ENCODE data around the gene HNF1B. TPM values are rescaled to one million over a fixed set of nuclear protein-coding genes. Genes with fewer than 3 reads are reported as not detected.

HNF1B gene
- polyA plus RNA-seq, 3 donors from 2014 or later = not detected

DNA sequence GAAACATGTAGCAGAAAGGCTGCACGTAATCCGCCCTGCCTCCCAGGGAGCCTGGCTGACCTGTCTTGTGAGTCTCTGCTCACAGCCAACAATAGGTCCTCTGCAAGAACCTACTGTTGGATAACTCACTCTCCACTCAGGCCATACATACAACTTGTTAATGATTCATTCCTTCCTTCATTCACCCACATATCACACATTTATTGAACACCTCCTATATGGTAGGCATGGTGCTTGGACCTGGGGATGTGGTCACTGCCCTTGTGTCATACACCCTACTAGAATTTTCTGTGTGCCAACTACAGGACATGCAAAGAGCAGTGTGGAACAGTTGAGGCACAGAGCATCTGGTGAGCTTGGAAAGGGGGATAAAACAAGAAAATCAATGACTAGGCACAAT lies 28.1 kb upstream of the HNF1B start:
- no peaks in the 10 kb centered on the region for H3K36me3 Mint-ChIP-seq
- H3K4me3 Mint-ChIP-seq = no peak overlapping the region
- H3K4me1 Mint-ChIP-seq = peaks cover 8 to 22% of the 10 kb centered on the region in 2 donors
- H3K27me3 Mint-ChIP-seq (ENCODE audit: low read depth in 3 of 3) = peaks cover 0 to 9% (median 0%) of the 10 kb centered on the region in 3 donors
- no peaks in the 10 kb centered on the region for H3K9me3 Mint-ChIP-seq
- DNase-seq = no peak
- H3K27ac Mint-ChIP-seq = no peak overlapping the region

DNA sequence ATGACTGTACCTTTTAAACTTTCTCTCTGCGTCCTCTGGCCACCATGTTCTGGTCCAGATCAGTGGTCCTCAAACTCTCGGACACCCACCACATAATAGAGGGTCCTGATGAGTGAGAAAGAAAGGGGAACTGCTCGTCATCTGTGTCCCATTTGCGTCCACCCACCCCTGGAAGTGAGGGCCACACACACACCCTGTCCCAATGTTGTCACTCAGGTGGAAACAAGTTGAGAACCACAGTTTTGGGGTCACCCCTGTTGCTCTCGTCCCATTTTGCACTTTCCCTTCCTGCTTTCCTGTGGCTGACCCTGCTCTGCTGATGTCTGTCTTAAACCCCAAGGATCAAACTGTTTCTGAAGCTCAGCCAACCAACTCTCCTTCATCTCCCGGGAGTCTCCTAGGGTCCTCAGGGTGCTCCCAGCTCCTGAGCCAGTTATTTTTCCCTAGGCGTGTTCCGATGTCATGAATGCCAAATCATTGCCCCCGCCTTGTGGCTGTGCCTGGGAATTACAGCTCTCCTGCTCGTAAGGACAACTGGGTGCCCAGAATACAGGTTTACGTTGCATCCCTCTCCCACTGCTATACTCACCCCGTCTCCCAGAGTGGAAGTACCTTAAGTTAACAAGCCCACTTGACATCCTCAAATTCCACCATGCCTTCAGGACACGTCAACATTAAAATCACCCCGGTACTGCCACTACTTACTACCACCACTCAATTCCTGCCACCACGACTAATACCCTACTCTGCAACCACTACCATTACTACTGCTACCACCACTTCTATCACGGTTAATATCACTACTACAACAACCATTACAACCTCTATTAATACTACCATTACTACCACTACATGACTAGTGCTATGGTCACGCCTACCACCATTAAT lies 26.0 kb upstream of the HNF1B start:
- H3K4me3 Mint-ChIP-seq = no peak overlapping the region
- peaks cover 0 to 11% (median 4%) of the 10 kb centered on the region in 3 donors for H3K27me3 Mint-ChIP-seq (ENCODE audit: low read depth in 3 of 3)
- no peaks in the 10 kb centered on the region for H3K9me3 Mint-ChIP-seq
- no peak for DNase-seq
- peaks cover 9 to 22% of the 10 kb centered on the region in 2 donors for H3K4me1 Mint-ChIP-seq
- H3K36me3 Mint-ChIP-seq = no peaks in the 10 kb centered on the region
- peak overlapping the region in 1 of 6 donors; percentile 30 for H3K27ac Mint-ChIP-seq

DNA sequence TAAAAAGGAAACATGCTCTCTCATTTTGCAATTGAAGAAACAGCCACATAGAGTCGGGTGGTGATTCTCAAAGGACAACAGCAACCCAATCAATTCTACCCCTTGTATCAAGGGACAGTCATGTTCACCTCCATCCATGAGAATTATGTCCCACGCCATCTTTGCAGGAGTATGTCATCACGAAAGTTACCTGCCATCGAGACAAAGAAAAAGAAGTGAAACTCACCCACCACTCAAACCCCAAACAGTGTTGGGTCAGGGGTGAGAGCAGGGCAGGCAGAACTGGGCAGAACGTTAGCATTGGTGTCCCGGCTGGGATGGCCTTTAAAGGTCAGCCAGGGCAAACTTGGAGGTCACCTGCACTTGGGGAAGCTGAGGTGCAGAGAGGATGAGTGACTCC lies 24.2 kb upstream of the HNF1B start:
- H3K27ac Mint-ChIP-seq = no peak overlapping the region
- H3K27me3 Mint-ChIP-seq (ENCODE audit: low read depth in 3 of 3) = peaks cover 2 to 19% (median 9%) of the 10 kb centered on the region in 3 donors
- H3K4me3 Mint-ChIP-seq = no peak overlapping the region
- no peaks in the 10 kb centered on the region for H3K36me3 Mint-ChIP-seq
- DNase-seq = no peak
- no peaks in the 10 kb centered on the region for H3K9me3 Mint-ChIP-seq
- H3K4me1 Mint-ChIP-seq = peaks cover 17 to 21% of the 10 kb centered on the region in 2 donors

DNA sequence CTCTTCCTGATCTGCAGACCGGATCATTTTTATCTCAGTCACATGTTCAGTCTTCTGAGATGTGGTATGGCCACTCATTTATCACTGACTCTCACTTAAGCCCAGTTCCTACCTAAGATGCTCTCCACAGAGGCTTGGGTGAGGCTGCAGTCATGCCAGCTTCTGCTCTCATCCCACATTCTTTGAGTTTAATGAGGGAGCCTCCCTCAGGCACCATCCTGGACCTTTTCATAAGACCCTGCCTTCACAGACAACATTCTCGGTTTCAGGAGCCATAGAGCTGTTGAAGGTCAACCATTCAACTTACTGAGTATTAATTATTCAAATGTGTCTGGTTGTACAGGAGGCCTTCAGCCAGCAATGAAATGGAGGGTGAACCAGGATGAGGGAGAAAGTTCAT lies 23.6 kb upstream of the HNF1B start:
- DNase-seq = no peak
- Mint-ChIP-seq H3K4me3 (no peak overlapping the region), H3K9me3 (no peaks in the 10 kb centered on the region)

DNA sequence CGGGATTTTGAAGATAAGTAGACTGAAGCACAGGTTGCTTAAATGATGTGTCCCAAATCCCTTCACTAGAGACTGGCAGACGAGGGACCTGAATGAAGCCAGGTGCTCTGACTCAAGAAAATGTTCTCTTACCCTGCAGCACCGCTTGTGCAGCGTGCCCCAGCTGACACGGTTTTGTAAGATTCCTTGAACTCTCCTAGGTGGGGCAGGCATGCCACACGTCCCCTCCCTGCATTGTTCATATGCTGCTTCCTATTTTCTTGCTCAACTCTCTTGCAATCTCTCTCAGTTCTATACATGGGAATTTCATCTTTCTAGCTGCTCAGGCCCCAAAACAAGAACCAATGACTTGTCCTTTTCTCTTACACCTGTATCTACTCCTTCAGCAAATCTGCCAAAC lies 22.1 kb upstream of the HNF1B start:
- H3K36me3 Mint-ChIP-seq = no peaks in the 10 kb centered on the region
- peaks cover 18 to 20% of the 10 kb centered on the region in 2 donors for H3K4me1 Mint-ChIP-seq
- DNase-seq = no peak
- H3K4me3 Mint-ChIP-seq = no peak overlapping the region
- no peaks in the 10 kb centered on the region for H3K9me3 Mint-ChIP-seq
- peaks cover 5 to 18% (median 13%) of the 10 kb centered on the region in 3 donors for H3K27me3 Mint-ChIP-seq (ENCODE audit: low read depth in 3 of 3)
- H3K27ac Mint-ChIP-seq = no peak overlapping the region

More for the DNA sequence above, 23.6 kb upstream of the HNF1B start:
- H3K27me3 Mint-ChIP-seq (ENCODE audit: low read depth in 3 of 3) = peaks cover 2 to 19% (median 9%) of the 10 kb centered on the region in 3 donors
- no peaks in the 10 kb centered on the region for H3K36me3 Mint-ChIP-seq
- H3K4me1 Mint-ChIP-seq = peaks cover 18 to 20% of the 10 kb centered on the region in 2 donors
- H3K27ac Mint-ChIP-seq = no peak overlapping the region

DNA sequence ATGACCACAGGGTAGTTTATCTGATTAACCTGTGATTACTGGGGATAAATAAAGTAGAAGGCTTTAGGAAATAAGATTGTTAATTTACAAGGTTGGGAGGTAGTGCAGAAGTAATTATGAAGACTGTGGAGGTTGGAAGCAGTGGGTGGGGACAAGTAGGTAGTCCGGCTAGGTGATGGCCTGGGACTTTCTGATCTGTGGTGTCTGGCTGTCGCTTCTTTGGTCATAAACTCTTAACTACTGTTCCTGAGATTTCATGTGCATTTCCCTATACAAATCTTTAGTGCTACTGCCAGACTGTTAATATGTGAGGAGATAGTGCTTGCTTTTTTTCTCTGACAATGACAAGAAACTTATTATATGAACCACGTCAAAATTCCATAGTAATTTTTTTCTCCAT lies 19.5 kb upstream of the HNF1B start:
- no peak for DNase-seq
- Mint-ChIP-seq H3K27ac (peak overlapping the region in 1 of 6 donors; percentile 38), H3K4me3 (peak overlapping the region in 4 of 5 donors; percentile 1 to 66 (median 30)), H3K4me1 (peaks cover 21% of the 10 kb centered on the region in 2 donors), H3K27me3 (ENCODE audit: low read depth in 3 of 3) (peaks cover 13 to 19% (median 18%) of the 10 kb centered on the region in 3 donors), H3K36me3 (no peaks in the 10 kb centered on the region), H3K9me3 (no peaks in the 10 kb centered on the region)

DNA sequence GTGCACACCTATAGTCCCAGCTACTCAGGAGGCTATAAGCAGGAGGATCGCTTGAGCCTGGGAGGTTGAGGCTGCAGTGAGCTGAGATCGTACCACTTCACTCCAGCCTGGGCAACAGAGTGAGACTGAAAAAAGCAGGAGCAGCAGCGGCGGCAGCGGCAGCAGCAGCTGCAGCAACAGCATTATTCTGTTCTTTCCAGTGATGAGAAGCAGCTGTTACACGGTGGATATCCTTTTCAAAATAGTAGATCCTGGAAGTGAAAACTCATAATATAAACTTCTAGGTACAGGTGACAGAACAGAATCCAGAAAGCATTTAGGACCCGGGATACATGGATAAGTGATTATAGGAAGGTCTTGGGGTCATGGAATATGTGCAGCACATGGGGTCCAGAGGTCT lies 17.8 kb upstream of the HNF1B start:
- Mint-ChIP-seq H3K4me3 (no peak overlapping the region), H3K4me1 (peaks cover 21% of the 10 kb centered on the region in 2 donors), H3K9me3 (no peaks in the 10 kb centered on the region), H3K27ac (no peak overlapping the region), H3K36me3 (peaks cover 0 to 3% (median 0%) of the 10 kb centered on the region in 3 donors), H3K27me3 (ENCODE audit: low read depth in 3 of 3) (peaks cover 16 to 24% (median 21%) of the 10 kb centered on the region in 3 donors)
- no peak for DNase-seq

DNA sequence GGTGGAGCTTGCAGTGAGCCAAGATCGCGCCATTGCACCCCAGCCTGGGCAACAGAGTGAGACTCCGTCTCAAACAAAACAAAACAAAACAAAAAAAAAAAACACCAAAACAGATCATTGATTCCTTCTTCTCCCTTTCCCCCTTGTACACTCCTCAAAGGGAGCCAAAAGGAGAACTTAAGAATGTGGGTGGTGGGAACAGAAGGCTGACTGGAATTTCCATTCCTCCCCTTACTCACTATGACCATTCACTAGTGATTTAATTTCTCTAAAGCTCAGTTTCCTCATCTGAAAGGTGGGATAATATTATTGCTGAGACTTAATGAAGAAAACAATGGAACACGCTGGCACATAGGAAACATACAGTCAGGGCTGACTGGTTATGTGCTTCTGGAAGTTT lies 17.1 kb upstream of the HNF1B start:
- no peak overlapping the region for H3K27ac Mint-ChIP-seq
- peaks cover 0 to 3% (median 0%) of the 10 kb centered on the region in 3 donors for H3K36me3 Mint-ChIP-seq
- H3K9me3 Mint-ChIP-seq = no peaks in the 10 kb centered on the region
- no peak for DNase-seq
- H3K27me3 Mint-ChIP-seq (ENCODE audit: low read depth in 3 of 3) = peaks cover 16 to 27% (median 22%) of the 10 kb centered on the region in 3 donors
- no peak overlapping the region for H3K4me3 Mint-ChIP-seq
- peaks cover 21% of the 10 kb centered on the region in 2 donors for H3K4me1 Mint-ChIP-seq

DNA sequence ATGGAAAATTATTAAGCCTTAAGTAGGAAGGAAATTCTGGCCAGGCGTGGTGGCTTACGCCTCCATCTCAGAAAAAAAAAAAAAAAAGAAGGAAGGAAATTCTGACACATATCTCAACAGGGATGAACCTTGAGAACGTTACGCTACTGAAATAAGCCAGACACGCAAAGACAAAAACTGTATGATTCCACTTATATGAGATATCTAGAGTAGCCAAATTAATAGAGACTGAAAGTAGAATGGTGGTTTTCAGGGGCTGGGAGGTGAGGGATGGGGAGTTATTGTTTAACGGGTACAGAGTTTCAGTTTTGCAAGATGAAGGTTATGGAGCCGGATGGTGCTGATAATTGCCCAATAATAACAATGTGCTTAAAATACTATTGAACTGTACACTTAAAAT lies 16.2 kb upstream of the HNF1B start:
- H3K4me1 Mint-ChIP-seq = peaks cover 19 to 21% of the 10 kb centered on the region in 2 donors
- H3K4me3 Mint-ChIP-seq = no peak overlapping the region
- no peak overlapping the region for H3K27ac Mint-ChIP-seq

DNA sequence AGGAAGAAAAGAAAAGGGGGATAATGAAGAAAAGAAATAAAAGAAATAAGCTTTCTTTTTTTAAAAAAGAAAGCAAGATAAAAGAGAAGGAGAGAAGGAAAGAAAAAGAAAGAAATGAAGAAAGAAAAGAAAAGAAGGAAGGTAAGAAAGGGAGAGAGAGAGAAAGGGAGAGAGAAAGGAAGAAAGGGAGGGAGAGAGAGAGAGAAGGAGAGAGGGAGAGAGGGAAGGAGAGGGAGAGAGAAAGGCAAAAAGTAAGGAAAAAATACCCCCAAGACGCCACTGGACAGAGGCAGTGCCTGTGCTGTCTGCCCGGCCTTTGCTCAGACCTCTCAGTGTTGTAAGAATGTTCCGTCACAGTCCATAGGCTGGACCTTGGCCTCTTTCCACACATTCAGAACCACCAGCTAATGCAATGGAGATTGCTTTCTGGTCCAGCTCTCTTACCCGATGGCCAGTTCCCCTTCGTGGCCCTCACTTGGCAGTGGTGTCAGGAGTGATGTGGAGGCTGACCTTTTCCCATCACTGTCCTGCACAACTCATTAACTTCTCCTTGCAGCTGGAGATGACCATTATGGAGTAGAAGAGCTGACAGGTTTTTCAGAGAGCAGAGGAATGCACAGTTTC lies 14.3 kb upstream of the HNF1B start:
- Mint-ChIP-seq H3K4me3 (no peak overlapping the region), H3K9me3 (no peaks in the 10 kb centered on the region), H3K27ac (no peak overlapping the region), H3K36me3 (peaks cover 0 to 3% (median 0%) of the 10 kb centered on the region in 3 donors), H3K27me3 (ENCODE audit: low read depth in 3 of 3) (peaks cover 15 to 18% (median 17%) of the 10 kb centered on the region in 3 donors), H3K4me1 (peaks cover 5 to 9% of the 10 kb centered on the region in 2 donors)
- no peak for DNase-seq

More for the DNA sequence above, 16.2 kb upstream of the HNF1B start:
- DNase-seq = no peak
- H3K36me3 Mint-ChIP-seq = peaks cover 0 to 3% (median 0%) of the 10 kb centered on the region in 3 donors
- H3K27me3 Mint-ChIP-seq (ENCODE audit: low read depth in 3 of 3) = peaks cover 16 to 24% (median 20%) of the 10 kb centered on the region in 3 donors
- no peaks in the 10 kb centered on the region for H3K9me3 Mint-ChIP-seq

DNA sequence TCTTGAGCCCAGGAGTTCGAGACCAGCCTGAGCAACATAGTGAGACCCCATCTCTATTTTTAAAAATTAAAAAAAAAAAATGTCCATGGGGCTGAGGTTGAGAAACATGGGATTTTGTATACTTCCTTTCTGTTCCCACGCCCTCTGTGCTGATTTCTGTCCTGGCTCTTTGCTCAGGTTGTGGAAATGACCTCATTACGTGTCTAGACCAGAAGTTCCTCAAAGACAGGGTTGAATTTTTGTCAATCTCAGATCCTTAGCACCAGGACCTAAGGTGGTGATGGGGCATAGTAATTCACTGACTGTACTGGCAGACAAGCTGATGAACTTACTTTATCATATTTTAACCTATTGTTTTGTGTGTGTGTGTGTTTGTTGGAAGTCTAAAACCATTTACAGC lies 11.2 kb upstream of the HNF1B start:
- H3K27ac Mint-ChIP-seq = no peak overlapping the region
- H3K9me3 Mint-ChIP-seq = no peaks in the 10 kb centered on the region
- H3K27me3 Mint-ChIP-seq (ENCODE audit: low read depth in 3 of 3) = peaks cover 6 to 13% (median 11%) of the 10 kb centered on the region in 3 donors
- no peak overlapping the region for H3K4me3 Mint-ChIP-seq
- no peak for DNase-seq
- H3K4me1 Mint-ChIP-seq = peaks cover 2% of the 10 kb centered on the region in 2 donors
- H3K36me3 Mint-ChIP-seq = peaks cover 0 to 3% (median 0%) of the 10 kb centered on the region in 3 donors

DNA sequence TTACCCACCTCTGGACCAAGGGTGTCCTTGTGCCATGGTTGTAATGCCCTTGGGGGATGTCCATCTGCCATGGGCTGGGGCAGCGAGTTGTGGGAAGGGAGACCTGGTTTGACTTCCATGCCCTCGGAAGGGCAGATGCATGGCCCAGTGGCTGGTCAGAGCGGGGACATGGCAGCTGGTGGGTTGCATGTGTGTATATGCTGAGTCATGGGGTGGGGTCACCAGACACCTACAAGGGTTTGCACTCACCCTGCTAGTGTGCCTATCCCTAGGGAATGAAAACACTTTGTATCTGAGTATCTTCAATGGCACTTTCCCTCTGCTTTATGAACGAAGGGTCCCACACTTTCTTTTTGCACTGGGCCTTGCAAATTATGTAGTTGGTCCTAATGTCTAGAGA lies 10.6 kb upstream of the HNF1B start:
- Mint-ChIP-seq H3K4me3 (no peak overlapping the region), H3K4me1 (no peaks in the 10 kb centered on the region), H3K27ac (no peak overlapping the region), H3K36me3 (peaks cover 0 to 3% (median 0%) of the 10 kb centered on the region in 3 donors), H3K9me3 (no peaks in the 10 kb centered on the region), H3K27me3 (ENCODE audit: low read depth in 3 of 3) (peaks cover 4 to 12% (median 9%) of the 10 kb centered on the region in 3 donors)
- DNase-seq = no peak

DNA sequence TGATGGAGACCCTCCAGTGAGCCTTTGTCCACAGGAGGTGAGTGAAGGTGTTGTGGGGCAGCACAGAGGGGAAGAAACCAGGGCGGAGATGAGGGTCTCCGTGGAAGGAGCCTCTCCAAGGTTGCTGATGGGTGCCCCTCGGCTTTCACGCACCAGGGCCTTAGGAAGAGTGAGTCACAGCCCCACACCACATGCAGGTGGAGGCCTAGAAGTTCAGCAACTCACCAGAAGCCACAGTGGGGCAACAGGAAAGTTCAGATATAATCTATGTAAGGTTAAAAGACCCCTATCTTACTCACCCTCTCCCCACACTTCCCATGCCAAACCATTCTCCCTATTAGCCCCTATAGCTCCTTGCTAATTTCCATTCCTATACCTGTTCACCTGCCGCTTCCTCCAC lies 9.5 kb upstream of the HNF1B start:
- Mint-ChIP-seq H3K27me3 (ENCODE audit: low read depth in 3 of 3) (peaks cover 4 to 9% (median 8%) of the 10 kb centered on the region in 3 donors), H3K4me1 (no peaks in the 10 kb centered on the region), H3K4me3 (no peak overlapping the region), H3K36me3 (peaks cover 0 to 3% (median 0%) of the 10 kb centered on the region in 3 donors), H3K27ac (no peak overlapping the region), H3K9me3 (no peaks in the 10 kb centered on the region)
- no peak for DNase-seq

DNA sequence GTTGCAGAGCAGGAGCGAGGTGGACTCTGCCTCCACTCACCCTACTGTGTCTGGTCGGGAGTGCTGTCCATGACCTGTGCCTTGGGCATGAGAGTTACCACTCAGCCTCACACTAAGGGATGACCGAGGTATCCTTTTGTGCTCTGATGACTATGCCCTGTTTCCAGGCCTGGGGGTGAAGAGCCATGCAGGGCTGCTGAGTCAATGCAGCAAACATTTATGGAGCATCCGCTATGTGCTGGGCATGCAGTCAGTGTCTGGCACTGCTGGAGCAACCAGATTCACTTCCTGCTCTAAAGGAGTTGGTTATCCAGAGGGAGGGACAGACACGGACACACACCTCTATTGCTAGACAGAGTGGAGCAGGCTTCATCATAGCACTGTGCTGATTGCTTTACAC lies 7.6 kb upstream of the HNF1B start:
- Mint-ChIP-seq H3K27ac (no peak overlapping the region), H3K4me1 (no peaks in the 10 kb centered on the region), H3K36me3 (no peaks in the 10 kb centered on the region), H3K4me3 (no peak overlapping the region), H3K9me3 (no peaks in the 10 kb centered on the region), H3K27me3 (ENCODE audit: low read depth in 3 of 3) (peaks cover under 1 to 6% (median 4%) of the 10 kb centered on the region in 3 donors)
- no peak for DNase-seq

Data from immature natural killer cell (primary cell).